Measurements from ENCODE around the gene SLC25A22.

GRCh38 chr11:769887-770641, 28.0 kb downstream of the SLC25A22 start:
- no peak for TF ChIP-seq POLR2A (IDR thresholded peaks at IDR 0.05)
- TF ChIP-seq, protein P1, sequence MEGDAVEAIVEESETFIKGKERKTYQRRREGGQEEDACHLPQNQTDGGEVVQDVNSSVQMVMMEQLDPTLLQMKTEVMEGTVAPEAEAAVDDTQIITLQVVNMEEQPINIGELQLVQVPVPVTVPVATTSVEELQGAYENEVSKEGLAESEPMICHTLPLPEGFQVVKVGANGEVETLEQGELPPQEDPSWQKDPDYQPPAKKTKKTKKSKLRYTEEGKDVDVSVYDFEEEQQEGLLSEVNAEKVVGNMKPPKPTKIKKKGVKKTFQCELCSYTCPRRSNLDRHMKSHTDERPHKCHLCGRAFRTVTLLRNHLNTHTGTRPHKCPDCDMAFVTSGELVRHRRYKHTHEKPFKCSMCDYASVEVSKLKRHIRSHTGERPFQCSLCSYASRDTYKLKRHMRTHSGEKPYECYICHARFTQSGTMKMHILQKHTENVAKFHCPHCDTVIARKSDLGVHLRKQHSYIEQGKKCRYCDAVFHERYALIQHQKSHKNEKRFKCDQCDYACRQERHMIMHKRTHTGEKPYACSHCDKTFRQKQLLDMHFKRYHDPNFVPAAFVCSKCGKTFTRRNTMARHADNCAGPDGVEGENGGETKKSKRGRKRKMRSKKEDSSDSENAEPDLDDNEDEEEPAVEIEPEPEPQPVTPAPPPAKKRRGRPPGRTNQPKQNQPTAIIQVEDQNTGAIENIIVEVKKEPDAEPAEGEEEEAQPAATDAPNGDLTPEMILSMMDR (IDR thresholded peaks at IDR 0.05), result no peak

All from body of pancreas (tissue), 4 donors.